Measurements from ENCODE around the gene MYRF.

Gene MYRF

DNA sequence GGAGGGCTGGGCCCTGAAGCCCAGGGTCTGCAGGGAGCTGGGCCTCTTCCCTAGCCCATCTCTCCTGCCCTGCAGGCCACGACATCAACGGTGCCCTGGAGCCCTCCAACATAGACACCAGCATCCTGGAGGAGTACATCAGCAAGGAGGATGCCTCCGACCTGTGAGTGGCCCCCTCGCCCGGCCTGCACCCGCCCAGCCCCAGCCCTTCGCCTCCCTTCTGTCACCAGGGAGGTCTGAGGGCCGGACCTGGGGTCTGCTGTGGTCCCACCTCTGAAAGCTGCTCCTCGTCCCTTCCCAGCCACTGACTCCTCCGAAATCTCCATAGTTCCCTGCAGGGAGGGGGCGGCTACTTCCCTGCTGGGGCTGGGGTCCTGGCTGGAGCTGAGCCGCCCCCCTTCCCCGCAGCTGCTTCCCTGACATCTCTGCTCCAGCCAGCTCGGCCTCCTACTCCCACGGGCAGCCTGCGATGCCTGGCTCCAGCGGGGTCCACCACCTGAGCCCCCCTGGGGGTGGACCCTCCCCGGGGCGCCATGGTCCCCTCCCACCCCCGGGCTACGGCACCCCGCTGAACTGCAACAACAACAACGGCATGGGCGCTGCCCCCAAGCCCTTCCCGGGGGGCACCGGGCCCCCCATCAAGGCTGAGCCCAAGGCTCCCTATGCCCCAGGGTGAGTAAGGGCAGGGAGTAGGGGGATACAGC is 13.3 kb downstream of the MYRF start:
- TF ChIP-seq, protein P1, sequence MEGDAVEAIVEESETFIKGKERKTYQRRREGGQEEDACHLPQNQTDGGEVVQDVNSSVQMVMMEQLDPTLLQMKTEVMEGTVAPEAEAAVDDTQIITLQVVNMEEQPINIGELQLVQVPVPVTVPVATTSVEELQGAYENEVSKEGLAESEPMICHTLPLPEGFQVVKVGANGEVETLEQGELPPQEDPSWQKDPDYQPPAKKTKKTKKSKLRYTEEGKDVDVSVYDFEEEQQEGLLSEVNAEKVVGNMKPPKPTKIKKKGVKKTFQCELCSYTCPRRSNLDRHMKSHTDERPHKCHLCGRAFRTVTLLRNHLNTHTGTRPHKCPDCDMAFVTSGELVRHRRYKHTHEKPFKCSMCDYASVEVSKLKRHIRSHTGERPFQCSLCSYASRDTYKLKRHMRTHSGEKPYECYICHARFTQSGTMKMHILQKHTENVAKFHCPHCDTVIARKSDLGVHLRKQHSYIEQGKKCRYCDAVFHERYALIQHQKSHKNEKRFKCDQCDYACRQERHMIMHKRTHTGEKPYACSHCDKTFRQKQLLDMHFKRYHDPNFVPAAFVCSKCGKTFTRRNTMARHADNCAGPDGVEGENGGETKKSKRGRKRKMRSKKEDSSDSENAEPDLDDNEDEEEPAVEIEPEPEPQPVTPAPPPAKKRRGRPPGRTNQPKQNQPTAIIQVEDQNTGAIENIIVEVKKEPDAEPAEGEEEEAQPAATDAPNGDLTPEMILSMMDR (IDR thresholded peaks at IDR 0.05; ENCODE audit: low read depth, low read length) = no peak
- DNase-seq (ENCODE audit: extremely low read depth, low read depth) = no peak

GRCh38 chr11:61766353-61766841 is 14.0 kb downstream of the MYRF start:
- TF ChIP-seq, protein P1 (IDR thresholded peaks at IDR 0.05; ENCODE audit: low read depth, low read length) = no peak
- DNase-seq (ENCODE audit: extremely low read depth, low read depth) = no peak

DNA sequence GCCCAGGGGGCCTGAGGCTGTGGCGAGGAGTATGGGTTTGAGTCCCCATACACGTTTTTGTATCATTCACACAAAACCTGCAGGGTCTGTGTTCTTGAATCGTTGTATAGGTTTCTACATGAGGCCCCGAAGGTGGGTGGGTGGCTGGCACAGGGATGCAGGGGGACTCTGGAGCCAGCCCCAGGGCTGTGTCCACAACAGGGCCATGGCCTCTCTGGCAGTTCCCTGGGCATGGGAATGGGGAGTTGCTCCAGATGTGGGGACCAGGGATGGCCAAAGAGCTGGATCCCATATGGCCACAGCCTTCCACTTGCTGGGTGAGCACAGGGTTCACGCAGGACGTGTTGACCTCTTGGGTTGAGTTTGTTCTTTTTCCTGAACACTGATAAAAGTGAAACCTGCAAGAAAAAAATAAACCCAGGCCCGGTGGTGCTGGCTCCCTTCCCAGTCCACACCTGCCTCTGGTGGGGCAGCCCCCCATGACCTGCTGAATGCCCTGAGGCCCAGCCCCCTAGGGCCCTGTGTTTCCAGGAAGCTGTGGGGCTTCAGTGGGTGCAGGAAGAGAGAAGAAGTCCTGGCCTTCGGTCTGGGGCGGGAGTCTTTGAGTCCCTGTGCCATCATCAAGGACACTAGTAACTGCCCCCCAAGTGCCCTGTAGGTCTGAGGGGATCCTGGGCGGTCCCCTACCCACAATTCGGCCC is 16.1 kb downstream of the MYRF start:
- TF ChIP-seq, protein P1 (IDR thresholded peaks at IDR 0.05; ENCODE audit: low read depth, low read length) = no peak
- DNase-seq (ENCODE audit: extremely low read depth, low read depth) = no peak

- DNase-seq (ENCODE audit: extremely low read depth, low read depth) = no peak
- TF ChIP-seq, protein P1 (IDR thresholded peaks at IDR 0.05; ENCODE audit: low read depth, low read length) = no peak; the same call in 1 of the 2 replicates
Measured at GRCh38 chr11:61769169-61769920, 16.9 kb downstream of the MYRF start.

DNA sequence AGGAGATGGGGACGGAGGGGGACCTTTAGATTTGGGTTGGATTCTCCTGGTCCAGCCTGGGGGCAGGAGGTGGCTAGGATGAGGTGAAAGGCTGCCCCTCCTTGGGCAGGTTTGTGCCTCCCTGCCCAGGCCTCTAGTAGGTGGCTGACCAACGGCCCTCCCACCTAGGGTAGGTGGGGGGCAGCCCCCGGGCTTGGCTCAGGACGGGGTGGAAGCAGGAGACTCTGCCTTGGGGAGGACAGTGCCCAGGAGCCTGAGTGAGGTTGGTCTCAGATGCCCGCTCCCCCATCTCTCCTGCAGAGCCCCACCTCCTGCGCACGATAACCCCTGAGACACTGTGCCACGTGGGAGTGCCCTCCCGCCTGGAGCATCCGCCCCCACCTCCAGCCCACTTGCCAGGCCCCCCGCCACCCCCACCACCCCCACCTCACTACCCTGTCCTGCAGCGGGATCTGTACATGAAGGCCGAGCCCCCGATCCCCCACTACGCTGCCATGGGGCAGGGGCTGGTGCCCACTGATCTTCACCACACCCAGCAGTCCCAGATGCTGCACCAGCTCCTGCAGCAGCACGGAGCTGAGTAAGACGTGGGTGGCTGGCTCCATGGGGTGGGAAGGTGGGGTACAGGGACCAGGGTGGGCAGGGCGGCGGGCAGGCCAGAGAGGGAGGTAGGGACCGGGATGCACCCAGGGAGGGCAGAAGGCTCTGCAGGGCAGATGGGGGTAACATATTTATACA is 17.7 kb downstream of the MYRF start:
- TF ChIP-seq, protein P1 (IDR thresholded peaks at IDR 0.05; ENCODE audit: low read depth, low read length) = no peak

DNA sequence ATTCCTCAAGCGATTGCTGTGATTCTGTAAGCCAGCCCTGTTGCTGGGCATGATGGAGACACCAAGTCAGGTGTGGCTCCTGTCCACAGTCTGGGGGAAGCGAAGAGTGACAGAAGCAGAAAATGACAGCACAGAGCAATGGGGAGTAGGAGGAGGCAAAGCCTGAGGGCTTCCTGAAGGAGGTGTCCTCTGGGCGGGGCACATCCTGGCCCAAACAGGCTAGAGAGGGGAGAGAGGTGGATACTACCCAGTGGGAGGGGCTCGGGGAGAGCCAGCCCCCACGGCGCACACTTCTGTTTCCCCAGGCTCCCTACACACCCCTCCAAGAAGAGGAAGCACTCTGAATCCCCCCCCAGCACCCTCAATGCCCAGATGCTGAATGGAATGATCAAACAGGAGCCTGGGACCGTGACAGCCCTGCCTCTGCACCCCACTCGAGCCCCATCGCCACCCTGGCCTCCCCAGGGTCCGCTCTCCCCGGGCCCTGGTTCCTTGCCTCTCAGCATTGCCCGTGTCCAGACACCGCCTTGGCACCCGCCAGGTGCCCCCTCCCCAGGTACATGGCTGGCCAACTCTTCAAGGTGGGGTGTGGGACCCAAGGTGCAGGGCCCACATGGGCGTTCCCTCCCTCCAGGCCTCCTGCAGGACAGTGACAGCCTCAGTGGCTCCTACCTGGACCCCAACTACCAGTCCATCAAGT is 18.9 kb downstream of the MYRF start:
- TF ChIP-seq, protein P1 (IDR thresholded peaks at IDR 0.05; ENCODE audit: low read depth, low read length) = no peak
- no peak for DNase-seq (ENCODE audit: extremely low read depth, low read depth)

More for the DNA sequence above, 17.7 kb downstream of the MYRF start:
- no peak for DNase-seq (ENCODE audit: extremely low read depth, low read depth)

Measured in AG09319 (cell line).